Measurements from ENCODE around the gene KCTD20. TPM values are rescaled to one million over a fixed set of nuclear protein-coding genes. Genes with fewer than 3 reads are reported as not detected.

KCTD20 gene
- total RNA-seq, 1 donor from 2014 or later: 55.2 TPM

GRCh38 chr6:36514554-36515456 lies 72.0 kb downstream of the KCTD20 start:
- no peak for TF ChIP-seq CTCF (IDR thresholded peaks at IDR 0.05; ENCODE audit: insufficient read depth, low read length, poor library complexity, severe bottlenecking)
- peaks cover 6% of the 10 kb centered on the region for H3K36me3 ChIP-seq (ENCODE audit: control insufficient read depth, insufficient read depth, low read length)
- DNase-seq (ENCODE audit: low read depth): peak; percentile 21
- H3K27me3 ChIP-seq (ENCODE audit: control insufficient read depth, insufficient read depth, low read length): no peaks in the 10 kb centered on the region
- no peak overlapping the region for H3K4me3 ChIP-seq (ENCODE audit: low read depth, low read length)

GRCh38 chr6:36515844-36516243 lies 73.0 kb downstream of the KCTD20 start:
- Histone ChIP-seq H3K36me3 (ENCODE audit: control insufficient read depth, insufficient read depth, low read length) (peaks cover 1% of the 10 kb centered on the region), H3K4me3 (ENCODE audit: low read depth, low read length) (no peak overlapping the region), H3K27me3 (ENCODE audit: control insufficient read depth, insufficient read depth, low read length) (no peaks in the 10 kb centered on the region)
- DNase-seq (ENCODE audit: low read depth): no peak
- TF ChIP-seq CTCF (IDR thresholded peaks at IDR 0.05; ENCODE audit: insufficient read depth, low read length, poor library complexity, severe bottlenecking): no peak

GRCh38 chr6:36516559-36516958 lies 73.8 kb downstream of the KCTD20 start:
- Histone ChIP-seq H3K4me3 (ENCODE audit: low read depth, low read length) (no peak overlapping the region), H3K36me3 (ENCODE audit: control insufficient read depth, insufficient read depth, low read length) (peaks cover 1% of the 10 kb centered on the region), H3K27me3 (ENCODE audit: control insufficient read depth, insufficient read depth, low read length) (no peaks in the 10 kb centered on the region)
- TF ChIP-seq CTCF (IDR thresholded peaks at IDR 0.05; ENCODE audit: insufficient read depth, low read length, poor library complexity, severe bottlenecking): no peak
- DNase-seq (ENCODE audit: low read depth): no peak

- Histone ChIP-seq H3K4me3 (ENCODE audit: low read depth, low read length) (no peak overlapping the region), H3K36me3 (ENCODE audit: control insufficient read depth, insufficient read depth, low read length) (peaks cover 1% of the 10 kb centered on the region), H3K27me3 (ENCODE audit: control insufficient read depth, insufficient read depth, low read length) (no peaks in the 10 kb centered on the region)
- no peak for DNase-seq (ENCODE audit: low read depth)
- TF ChIP-seq CTCF (IDR thresholded peaks at IDR 0.05; ENCODE audit: insufficient read depth, low read length, poor library complexity, severe bottlenecking): no peak
These were observed 74.2 kb downstream of the KCTD20 start for GRCh38 chr6:36516988-36517387.

- no peak for DNase-seq (ENCODE audit: low read depth)
- H3K27me3 ChIP-seq (ENCODE audit: control insufficient read depth, insufficient read depth, low read length): no peaks in the 10 kb centered on the region
- no peak for TF ChIP-seq CTCF (IDR thresholded peaks at IDR 0.05; ENCODE audit: insufficient read depth, low read length, poor library complexity, severe bottlenecking)
- peaks cover 1% of the 10 kb centered on the region for H3K36me3 ChIP-seq (ENCODE audit: control insufficient read depth, insufficient read depth, low read length)
- H3K4me3 ChIP-seq (ENCODE audit: low read depth, low read length): no peak overlapping the region
These were observed 74.6 kb downstream of the KCTD20 start for GRCh38 chr6:36517408-36517807.

Data from kidney epithelial cell (primary cell).